ENCODE measurements around the gene TSPAN31. TPM values are rescaled to one million over a fixed set of nuclear protein-coding genes. Genes with fewer than 3 reads are reported as not detected.

TSPAN31 gene
- total RNA-seq, 1 donor from 2014 or later, result 42.3 TPM

GRCh38 chr12:57727758-57728395 lies 17.0 kb upstream of the TSPAN31 start:
- intact Hi-C loops (cut with DNase I), result loop anchor here (2.0 to 5.0 kb wide), 2 partner anchors 17 to 39 kb away; partner anchors contain the start of genes CYP27B1 and TSPAN31
- peak in 1 of 2 donors; percentile 47 for DNase-seq (ENCODE audit: low spot score in 2 of 2)
- H3K27ac ChIP-seq, result no peak overlapping the region
- peak overlapping the region in 1 of 2 donors; percentile 77 for H3K4me3 ChIP-seq
- TF ChIP-seq CTCF (IDR thresholded peaks at IDR 0.05), result no peak
- no peaks in the 10 kb centered on the region for H3K9me3 ChIP-seq
- peaks cover 3% of the 10 kb centered on the region for H3K27me3 ChIP-seq
- H3K36me3 ChIP-seq, result no peaks in the 10 kb centered on the region
- peaks cover 0 to 12% of the 10 kb centered on the region in 2 donors for H3K4me1 ChIP-seq

GRCh38 chr12:57729321-57729844 lies 15.5 kb upstream of the TSPAN31 start:
- Histone ChIP-seq H3K4me1 (peaks cover 0 to 12% of the 10 kb centered on the region in 2 donors), H3K4me3 (no peak overlapping the region), H3K27ac (no peak overlapping the region), H3K9me3 (no peaks in the 10 kb centered on the region), H3K27me3 (peaks cover 3% of the 10 kb centered on the region), H3K36me3 (no peaks in the 10 kb centered on the region)
- no peak for TF ChIP-seq CTCF (IDR thresholded peaks at IDR 0.05)
- intact Hi-C loops (cut with DNase I), result loop anchor here (5.0 kb wide), 1 partner anchor 38 kb away; the partner anchor contains the start of gene CYP27B1
- peak in 1 of 2 donors; percentile 42 for DNase-seq (ENCODE audit: low spot score in 2 of 2)

- Histone ChIP-seq H3K9me3 (no peaks in the 10 kb centered on the region), H3K27me3 (peaks cover 7% of the 10 kb centered on the region), H3K4me1 (peaks cover 0 to 12% of the 10 kb centered on the region in 2 donors), H3K4me3 (no peak overlapping the region), H3K36me3 (no peaks in the 10 kb centered on the region), H3K27ac (no peak overlapping the region)
- DNase-seq (ENCODE audit: low spot score in 2 of 2), result peak in 1 of 2 donors; percentile 56
- no peak for TF ChIP-seq CTCF (IDR thresholded peaks at IDR 0.05)
- intact Hi-C loops (cut with DNase I), result no loop called here
Observed at GRCh38 chr12:57730336-57731067, 14.3 kb upstream of the TSPAN31 start.

GRCh38 chr12:57731411-57732080 lies 13.3 kb upstream of the TSPAN31 start:
- Histone ChIP-seq H3K4me3 (no peak overlapping the region), H3K9me3 (no peaks in the 10 kb centered on the region), H3K4me1 (peaks cover 6 to 8% of the 10 kb centered on the region in 2 donors), H3K27ac (no peak overlapping the region), H3K36me3 (no peaks in the 10 kb centered on the region), H3K27me3 (peaks cover 10% of the 10 kb centered on the region)
- intact Hi-C loops (cut with DNase I), result no loop called here
- no peak for TF ChIP-seq CTCF (IDR thresholded peaks at IDR 0.05)
- DNase-seq (ENCODE audit: low spot score in 2 of 2), result peak in 1 of 2 donors; percentile 37

- TF ChIP-seq CTCF (IDR thresholded peaks at IDR 0.05), result no peak
- intact Hi-C loops (cut with DNase I), result no loop called here
Observed at GRCh38 chr12:57732270-57732669, 12.6 kb upstream of the TSPAN31 start.

More at GRCh38 chr12:57732270-57732669, 12.6 kb upstream of the TSPAN31 start:
- Histone ChIP-seq H3K4me1 (peaks cover 5 to 9% of the 10 kb centered on the region in 2 donors), H3K4me3 (no peak overlapping the region), H3K27ac (no peak overlapping the region), H3K36me3 (no peaks in the 10 kb centered on the region), H3K27me3 (peaks cover 13% of the 10 kb centered on the region), H3K9me3 (no peaks in the 10 kb centered on the region)
- no peak for DNase-seq (ENCODE audit: low spot score in 2 of 2)
